ENCODE measurements around the gene C1QTNF8. TPM values are rescaled to one million over a fixed set of nuclear protein-coding genes. Genes with fewer than 3 reads are reported as not detected.

C1QTNF8 gene
- total and polyA plus RNA-seq, 4 donors = not detected

- WGBS = 60% methylated on average over 21 of the region's 21 CpGs
- TF ChIP-seq JUND (IDR thresholded peaks at IDR 0.05) = no peak
- no peak for TF ChIP-seq YY1 (IDR thresholded peaks at IDR 0.05)
- TF ChIP-seq RXRA (IDR thresholded peaks at IDR 0.05) = no peak
- no peak for TF ChIP-seq REST (IDR thresholded peaks at IDR 0.05)
- no peak for TF ChIP-seq RAD21 (IDR thresholded peaks at IDR 0.05)
- TF ChIP-seq FOXA1 (IDR thresholded peaks at IDR 0.05) = no peak
- TF ChIP-seq EGR1 (IDR thresholded peaks at IDR 0.05; ENCODE audit: low read depth in 2 of 2) = no peak
- no peak for TF ChIP-seq ZBTB33 (IDR thresholded peaks at IDR 0.05)
- TF ChIP-seq SP1 (IDR thresholded peaks at IDR 0.05) = no peak
- no peak for TF ChIP-seq MAX (IDR thresholded peaks at IDR 0.05)
- TF ChIP-seq NR2F2 (IDR thresholded peaks at IDR 0.05) = no peak
- no peak for TF ChIP-seq HNF4G (IDR thresholded peaks at IDR 0.05)
- TF ChIP-seq TAF1 (conservative IDR thresholded peaks at IDR 0.05) = no peak
- TF ChIP-seq HNF4A (conservative IDR thresholded peaks at IDR 0.05) = no peak
- no peak for TF ChIP-seq ATF3 (IDR thresholded peaks at IDR 0.05)
- TF ChIP-seq FOXA2 (IDR thresholded peaks at IDR 0.05) = no peak
- TF ChIP-seq GABPA (IDR thresholded peaks at IDR 0.05 in 1 of 2, conservative IDR thresholded peaks at IDR 0.05 in 1 of 2) = no peak
- no peak for TF ChIP-seq CTCF (IDR thresholded peaks at IDR 0.05; ENCODE audit: low read depth, low read length, missing input control)
Observed at GRCh38 chr16:1082266-1082951, 13.6 kb downstream of the C1QTNF8 start.

More at GRCh38 chr16:1082266-1082951, 13.6 kb downstream of the C1QTNF8 start:
- Histone ChIP-seq H3K4me3 (ENCODE audit: low read depth in 1 of 3, low read length in 3 of 3) (no peak overlapping the region), H3K36me3 (ENCODE audit: control insufficient read depth in 4 of 4, insufficient read depth in 3 of 4, low read depth in 1 of 4, low read length in 3 of 4) (no peaks in the 10 kb centered on the region), H3K9me3 (ENCODE audit: control insufficient read depth in 4 of 4, low read length in 3 of 4) (peaks cover 7 to 19% (median 12%) of the 10 kb centered on the region in 4 donors), H3K9ac (ENCODE audit: low read depth in 1 of 2, low read length in 2 of 2) (no peak overlapping the region), H3K27ac (ENCODE audit: low read depth in 1 of 2, low read length in 2 of 2) (no peak overlapping the region), H3K4me1 (ENCODE audit: control insufficient read depth in 4 of 4, insufficient read depth in 4 of 4, low read length in 3 of 4) (peaks cover 19 to 41% (median 27%) of the 10 kb centered on the region in 4 donors), H3K27me3 (ENCODE audit: control insufficient read depth in 4 of 4, insufficient read depth in 4 of 4, low read length in 3 of 4) (peaks cover 0 to 6% (median 3%) of the 10 kb centered on the region in 4 donors)
- DNase-seq (ENCODE audit: low spot score) = no peak

Data from liver (tissue), 9 donors.